MCF 10A (cell line): ENCODE measurements around the gene TOR1AIP2. TPM values are rescaled to one million over a fixed set of nuclear protein-coding genes. Genes with fewer than 3 reads are reported as not detected.
"Not testable (repeated sequence)": the region's sequence is repeated elsewhere in the genome, so short reads cannot be mapped to it uniquely, and the experiment has no call there.

Source experiments
- BruUV-seq: library from RNA; stranded (reverse); fragments of 400-500 nt; replicated peaks from 2 replicates; lab custom pipeline; 2021; lab: Mats Ljungman, UMichigan
- CTCF ChIA-PET: fragments of 300-600 bp; sonication (Branson Sonifier 250); formaldehyde crosslinking; extraction: SDS; loops from one replicate; lab custom pipeline; 2021; ENCODE audit warnings: antibody characterized with exemption, inconsistent platforms; lab: Yijun Ruan, JAX
- POLR2A ChIA-PET: fragments of 300-600, 350-650 bp; sonication (Branson Sonifier 250); formaldehyde crosslinking; extraction: SDS; loops from one replicate; lab custom pipeline; 2020; ENCODE audit warnings: antibody characterized with exemption, inconsistent platforms; lab: Yijun Ruan, JAX
- DNase-seq: peaks from one replicate; pipeline ENCODE4 v3.0.0-alpha.2; 2018; ENCODE audit not compliant: unreplicated experiment
- H3K27ac Mint-ChIP-seq: one replicate; pipeline ENCODE4 v1.8.0; 2022; ENCODE audit warnings: mild to moderate bottlenecking, low read depth, mixed read lengths; ENCODE audit not compliant: unreplicated experiment
- H3K27me3 Mint-ChIP-seq: one replicate; pipeline ENCODE4 v1.8.0; 2022; ENCODE audit warnings: mixed read lengths; ENCODE audit not compliant: insufficient read depth, unreplicated experiment
- H3K36me3 Mint-ChIP-seq: one replicate; pipeline ENCODE4 v1.8.0; 2022; ENCODE audit warnings: mild to moderate bottlenecking, moderate library complexity, mixed read lengths; ENCODE audit not compliant: insufficient read depth, unreplicated experiment
- H3K4me1 Mint-ChIP-seq: one replicate; pipeline ENCODE4 v1.8.0; 2022; ENCODE audit warnings: mixed read lengths; ENCODE audit not compliant: insufficient read depth, unreplicated experiment
- H3K4me3 Mint-ChIP-seq: one replicate; pipeline ENCODE4 v1.8.0; 2022; ENCODE audit warnings: mild to moderate bottlenecking, moderate library complexity, mixed read lengths; ENCODE audit not compliant: unreplicated experiment
- H3K9me3 Mint-ChIP-seq: one replicate; pipeline ENCODE4 v1.8.0; 2022; ENCODE audit warnings: mixed read lengths; ENCODE audit not compliant: unreplicated experiment
- CTCF ChIP-seq: fragments of 200-600 bp; IDR thresholded peaks from one replicate; pipeline ENCODE4 v1.8.0; 2022; ENCODE audit warnings: antibody characterized with exemption, mild to moderate bottlenecking; ENCODE audit not compliant: unreplicated experiment
- intact Hi-C: fragments of 100-400 bp; cut with micrococcal nuclease; formaldehyde crosslinking; loops from 2 replicates; pipeline ENCODE4 v1.14.1; 2022
- total RNA-seq: library from RNA; stranded (reverse); gene quantifications from 2 replicates; pipeline ENCODE4 v1.2.3, GENCODE V29; 2022

The TOR1AIP2 gene
- total RNA-seq, 1 experiment from 2014 or later = 166 TPM

- Mint-ChIP-seq H3K4me1 (peaks cover 11% of the 10 kb centered on the region), H3K9me3 (no peaks in the 10 kb centered on the region), H3K36me3 (peaks cover 80% of the 10 kb centered on the region), H3K27me3 (no peaks in the 10 kb centered on the region), H3K4me3 (no peak overlapping the region), H3K27ac (no peak overlapping the region)
- CTCF ChIA-PET = interaction anchor here (0.6 kb wide), 1 partner anchor 568 kb away, joined by 4 read pairs; no protein-coding TSS in a partner anchor
- TF ChIP-seq CTCF = no peak
- intact Hi-C loops = no loop called here
- BruUV-seq = no TSS peak
- no peak for DNase-seq
- POLR2A ChIA-PET = no interaction called here
These were observed 20.6 kb downstream of the TOR1AIP2 start for GRCh38 chr1:179857009-179857408.

- TF ChIP-seq CTCF = no peak
- no peak for DNase-seq
- ChIA-PET CTCF (interaction anchor here (0.6 kb wide), 1 partner anchor 567 kb away, joined by 4 read pairs; no protein-coding TSS in a partner anchor), POLR2A (interaction anchor here (0.7 kb wide), 1 partner anchor 19 kb away, joined by 4 read pairs; no protein-coding TSS in a partner anchor)
- intact Hi-C loops = no loop called here
- Mint-ChIP-seq H3K4me3 (no peak overlapping the region), H3K9me3 (no peaks in the 10 kb centered on the region), H3K4me1 (peaks cover 14% of the 10 kb centered on the region), H3K27me3 (no peaks in the 10 kb centered on the region), H3K36me3 (peaks cover 81% of the 10 kb centered on the region), H3K27ac (no peak overlapping the region)
- no TSS peak for BruUV-seq
These were observed 21.3 kb downstream of the TOR1AIP2 start for GRCh38 chr1:179856296-179856695.

- ChIA-PET POLR2A (interaction anchor here (0.7 kb wide), 1 partner anchor 20 kb away, joined by 4 read pairs; no protein-coding TSS in a partner anchor), CTCF (interaction anchor here (0.5 kb wide), 1 partner anchor 41 kb away, joined by 3 read pairs; no protein-coding TSS in a partner anchor)
- DNase-seq, H3K27ac Mint-ChIP-seq, H3K4me3 Mint-ChIP-seq, H3K9me3 Mint-ChIP-seq, intact Hi-C loops, H3K27me3 Mint-ChIP-seq, BruUV-seq: not testable (repeated sequence)
- peaks cover 82% of the 10 kb centered on the region for H3K36me3 Mint-ChIP-seq
- H3K4me1 Mint-ChIP-seq = peaks cover 12% of the 10 kb centered on the region
These were observed 21.8 kb downstream of the TOR1AIP2 start for GRCh38 chr1:179855831-179856230.

GRCh38 chr1:179853102-179853501, 24.5 kb downstream of the TOR1AIP2 start:
- no peaks in the 10 kb centered on the region for H3K27me3 Mint-ChIP-seq
- H3K4me3 Mint-ChIP-seq = no peak overlapping the region
- H3K9me3 Mint-ChIP-seq = no peaks in the 10 kb centered on the region
- BruUV-seq = no TSS peak
- no peak overlapping the region for H3K27ac Mint-ChIP-seq
- peaks cover 96% of the 10 kb centered on the region for H3K36me3 Mint-ChIP-seq
- DNase-seq = no peak
- TF ChIP-seq CTCF = no peak
- H3K4me1 Mint-ChIP-seq = peaks cover 7% of the 10 kb centered on the region
- ChIA-PET CTCF (interaction anchor here (0.6 to 3.1 kb wide), 6 partner anchors 11 to 147 kb away, joined by 3 to 18 read pairs (median 6); no protein-coding TSS in a partner anchor), POLR2A (interaction anchor here (0.7 to 2.0 kb wide), 8 partner anchors 10 to 802 kb away, joined by 3 to 9 read pairs (median 4); no protein-coding TSS in a partner anchor)
- intact Hi-C loops = no loop called here
